ENCODE data around the gene ZDHHC9. TPM values are rescaled to one million over a fixed set of nuclear protein-coding genes. Genes with fewer than 3 reads are reported as not detected.

Gene ZDHHC9
- total and polyA plus RNA-seq, 9 of the 15 experiments (the other 6 are each of a cell fraction or from before 2014, with no cell fraction given), result 6.8 to 22.4 (median 9.1) TPM

- no peak overlapping the region for H3K27ac ChIP-seq (ENCODE audit: extremely low read depth, low read depth, low read length)
- no peaks in the 10 kb centered on the region for H3K27me3 ChIP-seq (ENCODE audit: control insufficient read depth in 2 of 2, insufficient read depth in 2 of 2, low read length in 2 of 2)
- 72% methylated on average over 6 of the region's 6 CpGs for WGBS (ENCODE audit: insufficient coverage, low coverage, missing lambda C conversion rate)
- no TSS peak for BruUV-seq (replicated peaks)
- no peak overlapping the region for H2AFZ ChIP-seq (ENCODE audit: low read depth, low read length)
- no peaks in the 10 kb centered on the region for H3K9me3 ChIP-seq (replicated peaks; ENCODE audit: control insufficient read depth, insufficient read depth, low read depth, low read length)
- DNase-seq (ENCODE audit: extremely low read depth in 1 of 4, low spot score in 3 of 4) (no peak), FAIRE-seq (no peak), ATAC-seq (no peak)
- no peaks in the 10 kb centered on the region for H4K20me1 ChIP-seq (replicated peaks; ENCODE audit: control insufficient read depth, insufficient read depth, low read length)
- H3K36me3 ChIP-seq (ENCODE audit: control insufficient read depth, insufficient read depth, low read length), result no peaks in the 10 kb centered on the region
- peaks cover 12 to 14% of the 10 kb centered on the region in 2 experiments; a peak in 4 of 5 replicates for H3K4me1 ChIP-seq (replicated peaks in 1 of 2; ENCODE audit: control insufficient read depth in 2 of 2, insufficient read depth in 2 of 2, low read length in 2 of 2)
- ChIA-PET POLR2A (no interaction called here), CTCF (ENCODE audit: low intra/inter-chr PET ratio) (no interaction called here)
- no peak overlapping the region for H3K9ac ChIP-seq (ENCODE audit: insufficient read depth in 1 of 2, low read depth in 2 of 2, low read length in 2 of 2)
- H3K4me3 ChIP-seq, result no peak overlapping the region
- H3K79me2 ChIP-seq (ENCODE audit: control insufficient read depth, insufficient read depth, low read length), result no peaks in the 10 kb centered on the region
- in situ Hi-C loops (cut with MboI) (no loop called here), intact Hi-C loops (cut with micrococcal nuclease) (no loop called here)
- H3K4me2 ChIP-seq (ENCODE audit: insufficient read depth, low read length), result no peak overlapping the region
- peaks cover 2% of the 10 kb centered on the region for H3K9me1 ChIP-seq (ENCODE audit: control insufficient read depth, insufficient read depth, low read length)
- no peak for TF ChIP-seq E2F1 (CRISPR knock-in tag; IDR thresholded peaks at IDR 0.05)
- TF ChIP-seq ZBTB17 (CRISPR knock-in tag; IDR thresholded peaks at IDR 0.05), result no peak
- no peak for TF ChIP-seq ZNF217 (CRISPR knock-in tag; IDR thresholded peaks at IDR 0.05)
- no peak for TF ChIP-seq ATF1 (CRISPR knock-in tag; IDR thresholded peaks at IDR 0.05)
- TF ChIP-seq ATF1 (tag; IDR thresholded peaks at IDR 0.05), result no peak
- TF ChIP-seq DLX4 (CRISPR knock-in tag; IDR thresholded peaks at IDR 0.05), result no peak
- TF ChIP-seq ILK (tag; IDR thresholded peaks at IDR 0.05; ENCODE audit: borderline replicate concordance, low read depth), result no peak
- no peak for TF ChIP-seq NUFIP1 (IDR thresholded peaks at IDR 0.05; ENCODE audit: partially characterized antibody)
- TF ChIP-seq CBX3 (IDR thresholded peaks at IDR 0.05; ENCODE audit: borderline replicate concordance in 1 of 2, low read length in 2 of 2), result no peak
- TF ChIP-seq HMBOX1 (IDR thresholded peaks at IDR 0.05), result no peak
- TF ChIP-seq NFIX (CRISPR knock-in tag; IDR thresholded peaks at IDR 0.05; ENCODE audit: low read depth), result no peak
- TF ChIP-seq SRSF3 (IDR thresholded peaks at IDR 0.05; ENCODE audit: insufficient read depth, low read length), result no peak
- no peak for TF ChIP-seq TBL1XR1 (IDR thresholded peaks at IDR 0.05; ENCODE audit: low read length in 2 of 2)
- no peak for TF ChIP-seq CHD1 (IDR thresholded peaks at IDR 0.05; ENCODE audit: low read length)
- TF ChIP-seq STAT5B (CRISPR knock-in tag; IDR thresholded peaks at IDR 0.05), result no peak
- TF ChIP-seq L3MBTL2 (IDR thresholded peaks at IDR 0.05), result no peak
- no peak for TF ChIP-seq GTF2B (IDR thresholded peaks at IDR 0.05; ENCODE audit: extremely low read depth, insufficient read length)
- TF ChIP-seq NFATC3 (IDR thresholded peaks at IDR 0.05), result no peak
- no peak for TF ChIP-seq PBX2 (CRISPR knock-in tag; IDR thresholded peaks at IDR 0.05; ENCODE audit: low read depth)
- no peak for TF ChIP-seq PBX2 (tag; conservative IDR thresholded peaks at IDR 0.05; ENCODE audit: low read depth)
Measured at GRCh38 chrX:129760981-129761380, 82.7 kb downstream of the ZDHHC9 start.

Data from K562 (cell line).